Caco-2 (cell line): ENCODE results near the gene GJD3. TPM values are rescaled to one million over a fixed set of nuclear protein-coding genes. Genes with fewer than 3 reads are reported as not detected.
A peak's percentile ranks its signal among the peaks of the same experiment; 100 is the strongest.

Source experiments
- BruUV-seq: library from RNA; stranded (reverse); fragments of 400-500 nt; replicated peaks from 2 replicates; lab custom pipeline; 2021; lab: Mats Ljungman, UMichigan
- CTCF ChIA-PET: fragments of 300-600 bp; sonication (Branson Sonifier 250); formaldehyde crosslinking; loops from one replicate; lab custom pipeline; 2022; ENCODE audit warnings: antibody characterized with exemption; lab: Charles Lee
- POLR2A ChIA-PET: fragments of 300-600 bp; sonication (Branson Sonifier 250); formaldehyde crosslinking; loops from one replicate; lab custom pipeline; 2022; ENCODE audit warnings: antibody characterized with exemption; lab: Charles Lee
- DNase-seq, 2 experiments: peaks; one replicate each; pipeline versions ENCODE4 v3.0.0 to v3.0.0-alpha.2; 2020 to 2022
- H3K27me3 ChIP-seq: replicated peaks from 2 replicates; pipeline ENCODE4 v1.6.0; 2011; ENCODE audit warnings: low read length; ENCODE audit not compliant: control insufficient read depth, insufficient read depth
- H3K36me3 ChIP-seq: 2 replicates; pipeline ENCODE4 v1.5.1; 2011; ENCODE audit warnings: low read length; ENCODE audit not compliant: control insufficient read depth, insufficient read depth
- H3K4me1 ChIP-seq: fragments of 250-450 bp; sonication (Bioruptor Pico); 2 replicates; pipeline ENCODE4 v1.5.1; 2020; ENCODE audit warnings: mild to moderate bottlenecking
- H3K4me3 ChIP-seq: 2 replicates; pipeline ENCODE4 v1.5.1; 2011; ENCODE audit warnings: low read depth, mild to moderate bottlenecking, control low read depth, low read length
- H3K9me3 ChIP-seq: fragments of 250-450 bp; sonication (Bioruptor Pico); 2 replicates; pipeline ENCODE4 v1.5.1; 2020; ENCODE audit warnings: mild to moderate bottlenecking, moderate library complexity
- H3K27ac Mint-ChIP-seq: one replicate; pipeline ENCODE4 v1.8.0; 2022; ENCODE audit warnings: mixed read lengths; ENCODE audit not compliant: unreplicated experiment
- H3K27me3 Mint-ChIP-seq: one replicate; pipeline ENCODE4 v1.8.0; 2022; ENCODE audit warnings: mixed read lengths; ENCODE audit not compliant: insufficient read depth, unreplicated experiment
- H3K36me3 Mint-ChIP-seq: one replicate; pipeline ENCODE4 v1.8.0; 2022; ENCODE audit warnings: mild to moderate bottlenecking, mixed read lengths; ENCODE audit not compliant: insufficient read depth, unreplicated experiment
- H3K4me1 Mint-ChIP-seq: one replicate; pipeline ENCODE4 v1.8.0; 2022; ENCODE audit warnings: low read depth, mixed read lengths; ENCODE audit not compliant: unreplicated experiment
- H3K4me3 Mint-ChIP-seq: one replicate; pipeline ENCODE4 v1.8.0; 2022; ENCODE audit warnings: mild to moderate bottlenecking, moderate library complexity, mixed read lengths; ENCODE audit not compliant: unreplicated experiment
- H3K9me3 Mint-ChIP-seq: one replicate; pipeline ENCODE4 v1.8.0; 2022; ENCODE audit warnings: mixed read lengths; ENCODE audit not compliant: unreplicated experiment
- CTCF ChIP-seq, 2 experiments: fragments of 200-600 bp in 1 of 2; IDR thresholded peaks; 1 replicate in 1 of 2; 2 replicates in 1 of 2; pipeline versions ENCODE4 v1.5.1 to v1.8.0; 2011 to 2022; ENCODE audit warnings: antibody characterized with exemption in 1 of 2, control low read depth in 1 of 2, inconsistent platforms in 1 of 2, low read depth in 1 of 2, low read length in 1 of 2, mild to moderate bottlenecking in 1 of 2, moderate library complexity in 1 of 2; ENCODE audit not compliant: insufficient read depth in 1 of 2, severe bottlenecking in 1 of 2, unreplicated experiment in 1 of 2
- intact Hi-C: fragments of 100-400 bp; cut with micrococcal nuclease; formaldehyde crosslinking; loops from one replicate; pipeline ENCODE4 v1.10.0; 2022; ENCODE audit not compliant: unreplicated experiment
- total RNA-seq: library from RNA; stranded (reverse); gene quantifications from 2 replicates; pipeline ENCODE4 v1.2.3, GENCODE V29; 2022

Gene GJD3
- total RNA-seq, 1 experiment from 2014 or later, result not detected

DNA sequence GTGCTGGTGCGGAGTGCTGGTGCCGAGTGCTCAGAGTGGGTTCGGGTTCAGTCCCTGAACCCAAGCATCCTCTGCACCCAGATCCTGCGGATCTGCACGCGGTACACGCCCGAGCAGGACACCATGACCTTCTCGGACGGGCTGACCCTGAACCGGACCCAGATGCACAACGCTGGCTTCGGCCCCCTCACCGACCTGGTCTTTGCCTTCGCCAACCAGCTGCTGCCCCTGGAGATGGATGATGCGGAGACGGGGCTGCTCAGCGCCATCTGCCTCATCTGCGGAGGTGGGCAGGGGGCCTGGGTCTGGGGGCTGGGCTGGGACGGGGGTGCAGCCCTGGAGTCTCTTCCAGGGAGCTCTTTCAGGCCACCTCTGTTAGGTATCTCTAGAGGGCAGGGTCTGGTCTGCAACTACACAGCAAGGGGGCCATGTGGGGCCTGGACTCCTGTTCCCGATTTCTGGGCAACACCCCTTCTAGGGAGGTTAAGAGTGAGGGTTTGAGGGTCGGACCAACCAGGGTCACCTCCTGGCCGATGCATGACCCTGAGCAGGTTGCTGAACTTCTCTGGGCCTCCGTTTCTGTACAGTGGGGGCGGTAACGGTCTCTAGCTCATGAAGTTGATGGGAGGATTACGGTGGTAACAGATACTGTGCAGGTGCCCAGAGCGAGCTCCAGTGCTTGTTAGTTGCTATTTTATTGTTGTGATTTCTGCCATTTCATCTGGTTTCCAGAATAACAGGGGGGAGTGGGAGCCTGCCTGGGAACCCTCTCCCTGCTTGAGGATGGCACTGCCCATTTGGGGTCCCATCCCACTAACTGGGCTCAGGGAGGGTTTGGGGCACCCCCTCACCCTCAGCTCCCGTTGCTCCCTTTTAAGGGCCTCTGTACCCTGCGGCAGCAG, 10.1 kb downstream of the GJD3 start:
- intact Hi-C loops, result loop anchor here (1.0 to 10.0 kb wide), 2 partner anchors 51 to 150 kb away; no protein-coding TSS in a partner anchor
- Mint-ChIP-seq H3K9me3 (no peaks in the 10 kb centered on the region), H3K4me1 (peaks cover 8% of the 10 kb centered on the region), H3K27me3 (no peaks in the 10 kb centered on the region), H3K4me3 (no peak overlapping the region), H3K36me3 (peaks cover 38% of the 10 kb centered on the region), H3K27ac (no peak overlapping the region)
- no peak for TF ChIP-seq CTCF (IDR thresholded peaks at IDR 0.05; ENCODE audit: insufficient read depth in 1 of 2, low read depth in 1 of 2, low read length in 1 of 2, severe bottlenecking in 1 of 2, unreplicated experiment in 1 of 2)
- Histone ChIP-seq H3K9me3 (no peaks in the 10 kb centered on the region), H3K36me3 (peaks cover 9% of the 10 kb centered on the region; the same call in 1 of the 2 replicates), H3K27me3 (no peaks in the 10 kb centered on the region), H3K4me1 (no peaks in the 10 kb centered on the region), H3K4me3 (no peak overlapping the region)
- no TSS peak for BruUV-seq
- no peak for DNase-seq
- ChIA-PET CTCF (interaction anchor here (0.6 to 2.4 kb wide), 14 partner anchors 9 to 1242 kb away, joined by 3 to 39 read pairs (median 6); partner anchors contain the start of genes CDC6 and WIPF2), POLR2A (no interaction called here)

DNA sequence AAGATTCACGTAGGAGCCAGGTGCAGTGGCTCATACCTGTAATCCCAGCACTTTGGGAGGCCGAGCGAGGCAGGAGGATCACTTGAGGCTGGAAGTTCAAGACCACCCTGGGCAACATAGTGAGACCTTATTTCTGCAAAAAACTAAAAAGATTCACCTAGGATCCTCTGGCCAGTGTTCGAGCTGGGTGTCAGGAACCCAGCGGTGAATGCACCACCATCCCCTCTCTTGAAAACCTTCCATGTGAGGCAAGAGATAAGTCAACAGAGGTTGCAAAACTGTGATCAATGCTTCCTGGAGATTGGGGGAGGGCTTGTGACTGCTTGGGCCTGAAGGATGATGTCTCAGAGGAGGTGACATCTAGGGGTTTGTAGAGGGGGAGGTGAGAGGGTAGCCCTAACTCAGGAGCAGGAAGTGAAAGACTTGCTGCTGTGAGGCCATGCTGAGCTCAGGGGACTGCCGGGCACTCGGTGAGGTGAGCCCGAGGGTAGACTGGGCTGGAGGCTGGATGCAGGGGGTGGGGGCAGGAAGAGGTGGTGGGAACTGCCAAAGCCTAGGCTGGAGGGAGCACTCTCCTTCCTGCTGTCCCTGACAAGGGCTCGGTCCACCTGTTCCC, 11.7 kb downstream of the GJD3 start:
- ChIA-PET CTCF (interaction anchor here (0.7 to 1.1 kb wide), 2 partner anchors 46 to 278 kb away, joined by 3 read pairs; no protein-coding TSS in a partner anchor), POLR2A (no interaction called here)
- BruUV-seq, result no TSS peak
- Mint-ChIP-seq H3K27ac (peak overlapping the region; percentile 60), H3K4me1 (peaks cover 8% of the 10 kb centered on the region), H3K27me3 (no peaks in the 10 kb centered on the region), H3K36me3 (peaks cover 38% of the 10 kb centered on the region), H3K4me3 (no peak overlapping the region), H3K9me3 (no peaks in the 10 kb centered on the region)
- DNase-seq, result no peak
- intact Hi-C loops, result loop anchor here (10.0 kb wide), 1 partner anchor 148 kb away; no protein-coding TSS in a partner anchor
- H3K4me1 ChIP-seq, result no peaks in the 10 kb centered on the region
- no peaks in the 10 kb centered on the region for H3K27me3 ChIP-seq
- TF ChIP-seq CTCF (IDR thresholded peaks at IDR 0.05; ENCODE audit: insufficient read depth in 1 of 2, low read depth in 1 of 2, low read length in 1 of 2, severe bottlenecking in 1 of 2, unreplicated experiment in 1 of 2), result no peak
- H3K4me3 ChIP-seq, result no peak overlapping the region
- peaks cover 9% of the 10 kb centered on the region for H3K36me3 ChIP-seq
- H3K9me3 ChIP-seq, result no peaks in the 10 kb centered on the region

DNA sequence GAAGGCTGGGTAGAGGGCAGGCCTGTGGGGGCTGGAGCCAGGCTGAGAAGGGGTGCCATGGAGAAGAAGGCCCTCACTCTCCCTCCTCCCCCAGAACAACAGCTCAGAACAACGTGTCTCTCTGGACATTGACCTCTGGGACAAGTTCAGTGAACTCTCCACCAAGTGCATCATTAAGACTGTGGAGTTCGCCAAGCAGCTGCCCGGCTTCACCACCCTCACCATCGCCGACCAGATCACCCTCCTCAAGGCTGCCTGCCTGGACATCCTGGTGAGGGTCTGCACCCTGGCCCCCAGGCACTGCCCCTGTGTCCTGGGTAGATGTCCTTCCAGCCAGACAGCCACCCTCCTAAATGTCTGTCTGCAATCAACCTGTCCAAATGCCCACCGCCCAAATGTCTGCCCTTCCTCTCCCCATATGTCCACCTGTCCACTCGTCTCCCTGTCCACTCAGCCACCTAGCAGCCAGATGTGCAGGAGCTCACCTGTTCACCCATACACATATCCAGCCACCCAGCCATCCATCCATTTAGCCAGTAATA, 12.2 kb downstream of the GJD3 start:
- H3K36me3 Mint-ChIP-seq, result peaks cover 38% of the 10 kb centered on the region
- Histone ChIP-seq H3K27me3 (no peaks in the 10 kb centered on the region), H3K9me3 (no peaks in the 10 kb centered on the region), H3K4me1 (no peaks in the 10 kb centered on the region), H3K36me3 (peaks cover 9% of the 10 kb centered on the region), H3K4me3 (no peak overlapping the region)
- TF ChIP-seq CTCF (IDR thresholded peaks at IDR 0.05; ENCODE audit: insufficient read depth in 1 of 2, low read depth in 1 of 2, low read length in 1 of 2, severe bottlenecking in 1 of 2, unreplicated experiment in 1 of 2), result no peak
- intact Hi-C loops, result loop anchor here (10.0 kb wide), 1 partner anchor 148 kb away; no protein-coding TSS in a partner anchor
- BruUV-seq, result no TSS peak
- DNase-seq, result no peak
- H3K9me3 Mint-ChIP-seq, result no peaks in the 10 kb centered on the region
- H3K4me1 Mint-ChIP-seq, result peaks cover 8% of the 10 kb centered on the region
- CTCF ChIA-PET, result interaction anchor here (0.7 kb wide), 1 partner anchor 45 kb away, joined by 3 read pairs; no protein-coding TSS in a partner anchor
- peak overlapping the region; percentile 60 for H3K27ac Mint-ChIP-seq
- POLR2A ChIA-PET, result no interaction called here
- no peaks in the 10 kb centered on the region for H3K27me3 Mint-ChIP-seq
- no peak overlapping the region for H3K4me3 Mint-ChIP-seq
